ENCODE measurements around the gene DCTN5. TPM values are rescaled to one million over a fixed set of nuclear protein-coding genes. Genes with fewer than 3 reads are reported as not detected.
"Not testable (repeated sequence)": the region's sequence is repeated elsewhere in the genome, so short reads cannot be mapped to it uniquely, and the experiment has no call there.

The DCTN5 gene
- polyA plus RNA-seq, 2 of the 4 experiments (the other 2 are of a cell fraction), result 64.6 to 91.1 TPM

DNA sequence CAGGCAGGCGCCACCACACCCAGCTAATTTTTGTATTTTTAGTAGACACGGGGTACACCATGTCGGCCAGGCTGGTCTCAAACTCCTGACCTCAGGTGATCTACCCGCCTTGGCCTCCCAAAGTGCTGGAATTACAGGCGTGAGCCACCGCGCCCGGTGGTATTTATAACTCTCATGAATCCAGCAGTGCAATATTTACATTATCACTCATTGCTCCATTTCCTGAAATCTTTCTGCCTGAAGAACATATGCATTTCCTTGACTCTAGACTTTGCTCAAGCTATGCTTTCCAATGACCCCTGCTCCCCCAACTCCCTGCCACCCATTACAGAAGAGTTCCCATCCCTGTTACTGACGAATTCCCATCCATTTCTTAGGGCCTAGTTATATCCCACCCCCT is 25.5 kb upstream of the DCTN5 start:
- no peak for FAIRE-seq
- DNase-seq (ENCODE audit: low read depth in 1 of 2, low spot score in 1 of 2), result no peak
- no peak overlapping the region for H3K27ac ChIP-seq
- H3K4me2 ChIP-seq, result no peak overlapping the region
- no peaks in the 10 kb centered on the region for H3K4me1 ChIP-seq
- H3K4me3 ChIP-seq, result no peak overlapping the region
- no peak for ATAC-seq
- POLR2A ChIA-PET, result no interaction called here
- no peaks in the 10 kb centered on the region for H3K9me3 ChIP-seq
- TF ChIP-seq EP300 (IDR thresholded peaks at IDR 0.05) (no peak), ZNF302 (CRISPR knock-in tag; IDR thresholded peaks at IDR 0.05) (no peak), MAFK (IDR thresholded peaks at IDR 0.05; ENCODE audit: partially characterized antibody) (no peak), TFCP2L1 (CRISPR knock-in tag; IDR thresholded peaks at IDR 0.05) (no peak), NR3C1 (IDR thresholded peaks at IDR 0.05) (no peak), SREBF2 (IDR thresholded peaks at IDR 0.05) (no peak), FOXS1 (CRISPR knock-in tag; IDR thresholded peaks at IDR 0.05) (no peak), JUN (IDR thresholded peaks at IDR 0.05) (no peak), ZC3H11A (IDR thresholded peaks at IDR 0.05) (no peak), GATA3 (IDR thresholded peaks at IDR 0.05; ENCODE audit: borderline replicate concordance) (no peak), CEBPB (IDR thresholded peaks at IDR 0.05) (no peak), ZFP36 (IDR thresholded peaks at IDR 0.05; ENCODE audit: borderline replicate concordance, partially characterized antibody) (no peak), E2F6 (IDR thresholded peaks at IDR 0.05; ENCODE audit: borderline replicate concordance, low read depth) (no peak)
- 83% methylated on average over 9 of the region's 9 CpGs for WGBS (ENCODE audit: missing lambda C conversion rate)
- CTCF ChIA-PET, result no interaction called here

DNA sequence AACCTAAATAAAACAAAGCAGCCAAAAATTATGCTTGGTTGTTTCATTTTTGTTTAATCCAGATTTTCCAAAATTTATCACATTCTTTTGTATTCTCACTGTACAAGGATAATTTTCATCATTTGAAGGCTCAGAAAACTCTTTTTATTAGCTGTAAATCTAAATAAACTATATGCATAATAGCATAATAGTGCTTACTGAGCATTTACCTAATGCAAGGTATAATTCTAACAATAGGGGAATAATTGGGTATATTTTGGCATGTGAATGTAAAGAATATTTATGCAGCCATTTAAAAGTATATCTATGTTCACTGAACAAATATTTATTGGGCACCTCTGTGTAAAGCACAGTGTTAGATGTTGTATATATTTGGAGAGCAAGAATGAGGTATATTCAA is 17.2 kb upstream of the DCTN5 start:
- TF ChIP-seq BCL3 (IDR thresholded peaks at IDR 0.05) (no peak), MAFK (IDR thresholded peaks at IDR 0.05; ENCODE audit: partially characterized antibody) (peak; percentile 21)
- Histone ChIP-seq H3K9me3 (no peaks in the 10 kb centered on the region), H3K4me3 (no peak overlapping the region), H3K27ac (no peak overlapping the region), H3K4me1 (no peaks in the 10 kb centered on the region), H3K4me2 (no peak overlapping the region)
- ATAC-seq (no peak), FAIRE-seq (no peak), DNase-seq (ENCODE audit: low read depth in 1 of 2, low spot score in 1 of 2) (no peak)
- ChIA-PET POLR2A (no interaction called here), CTCF (interaction anchor here (1.7 kb wide), 1 partner anchor 28 kb away, joined by 6 read pairs; the partner anchor contains the start of gene NDUFAB1)

GRCh38 chr16:23629516-23629915 is 11.8 kb upstream of the DCTN5 start:
- ChIA-PET CTCF (interaction anchor here (1.0 kb wide), 1 partner anchor 11 kb away, joined by 4 read pairs; the partner anchor contains the start of genes DCTN5 and PALB2), POLR2A (no interaction called here)
- no peak overlapping the region for H3K4me2 ChIP-seq
- no peak for TF ChIP-seq EHF (CRISPR knock-in tag; IDR thresholded peaks at IDR 0.05)
- no peak for TF ChIP-seq JUN (IDR thresholded peaks at IDR 0.05)
- TF ChIP-seq CEBPB (IDR thresholded peaks at IDR 0.05), result no peak
- TF ChIP-seq FOXS1 (CRISPR knock-in tag; IDR thresholded peaks at IDR 0.05), result no peak
- no peak for TF ChIP-seq RNF2 (IDR thresholded peaks at IDR 0.05; ENCODE audit: borderline replicate concordance, low read depth)
- no peak for TF ChIP-seq HOXA7 (CRISPR knock-in tag; IDR thresholded peaks at IDR 0.05)
- DNase-seq (ENCODE audit: low read depth in 1 of 2, low spot score in 1 of 2) (no peak), ATAC-seq (no peak), FAIRE-seq (no peak)
- 92% methylated on average over 8 of the region's 8 CpGs for WGBS (ENCODE audit: missing lambda C conversion rate)
- no peak overlapping the region for H3K27ac ChIP-seq
- H3K4me3 ChIP-seq, result no peak overlapping the region
- no peaks in the 10 kb centered on the region for H3K9me3 ChIP-seq
- H3K4me1 ChIP-seq, result no peaks in the 10 kb centered on the region

DNA sequence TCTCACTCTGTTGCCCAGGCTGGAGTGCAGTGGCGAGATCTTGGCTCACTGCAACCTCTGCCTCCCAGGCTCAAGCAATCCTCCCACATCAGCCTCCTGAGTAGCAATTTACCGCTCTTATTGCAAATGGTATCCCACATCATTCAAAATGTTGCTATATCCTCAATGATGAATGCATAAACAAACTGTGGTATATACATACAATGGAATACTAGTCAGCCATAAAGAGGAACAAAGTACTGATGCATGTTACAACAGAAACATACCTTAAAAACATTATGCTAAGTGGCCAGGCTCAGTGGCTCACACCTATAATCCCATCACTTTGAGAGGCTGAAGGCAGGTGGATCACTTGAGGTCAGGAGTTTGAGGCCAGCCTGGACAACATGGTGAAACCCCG is 9.4 kb upstream of the DCTN5 start:
- H3K4me1 ChIP-seq; ATAC-seq; DNase-seq (ENCODE audit: low read depth in 1 of 2, low spot score in 1 of 2); FAIRE-seq; POLR2A ChIA-PET; H3K4me2 ChIP-seq; H3K4me3 ChIP-seq; H3K27ac ChIP-seq; H3K9me3 ChIP-seq: not testable (repeated sequence)
- CTCF ChIA-PET, result interaction anchor here (1.3 kb wide), 1 partner anchor 9 kb away, joined by 3 read pairs; the partner anchor contains the start of genes DCTN5 and PALB2
- 67% methylated on average over 3 of the region's 3 CpGs for WGBS (ENCODE audit: missing lambda C conversion rate)

Measured in A549 (cell line).